NT2/D1 (cell line): ENCODE measurements around the gene UBXN1.

Experiments
- DNase-seq: peaks from one replicate; pipeline ENCODE4 v3.0.0-alpha.2; 2011; ENCODE audit warnings: low read depth, low spot score
- H3K27me3 ChIP-seq: 2 replicates; pipeline ENCODE4 v1.6.0; 2011; ENCODE audit warnings: mild to moderate bottlenecking; ENCODE audit not compliant: insufficient read length, insufficient read depth
- H3K36me3 ChIP-seq: 2 replicates; pipeline ENCODE4 v1.6.1; 2011; ENCODE audit warnings: mild to moderate bottlenecking, low read length, mixed read lengths; ENCODE audit not compliant: insufficient read depth, insufficient read length
- H3K4me1 ChIP-seq: 2 replicates; pipeline ENCODE4 v1.5.1; 2011; ENCODE audit not compliant: insufficient read depth, insufficient read length
- H3K4me3 ChIP-seq: 2 replicates; pipeline ENCODE4 v1.5.1; 2011; ENCODE audit warnings: low read depth; ENCODE audit not compliant: insufficient read length
- H3K9ac ChIP-seq: 2 replicates; pipeline ENCODE4 v1.6.0; 2011; ENCODE audit warnings: low read depth; ENCODE audit not compliant: insufficient read length
- H3K9me3 ChIP-seq: 2 replicates; pipeline ENCODE4 v1.5.1; 2011; ENCODE audit warnings: mild to moderate bottlenecking, low read length; ENCODE audit not compliant: insufficient read depth
- SUZ12 ChIP-seq: IDR thresholded peaks from 2 replicates; pipeline ENCODE4 v1.6.1; 2011; ENCODE audit not compliant: insufficient read length, insufficient read depth; ENCODE audit errors: extremely low read depth
- YY1 ChIP-seq: IDR thresholded peaks from 2 replicates; pipeline ENCODE4 v1.6.1; 2011; ENCODE audit not compliant: insufficient read length, insufficient read depth
- ZNF274 ChIP-seq: IDR thresholded peaks from 2 replicates; pipeline ENCODE4 v1.6.1; 2011; ENCODE audit warnings: mild to moderate bottlenecking, low read depth, low read length

Gene UBXN1

DNA sequence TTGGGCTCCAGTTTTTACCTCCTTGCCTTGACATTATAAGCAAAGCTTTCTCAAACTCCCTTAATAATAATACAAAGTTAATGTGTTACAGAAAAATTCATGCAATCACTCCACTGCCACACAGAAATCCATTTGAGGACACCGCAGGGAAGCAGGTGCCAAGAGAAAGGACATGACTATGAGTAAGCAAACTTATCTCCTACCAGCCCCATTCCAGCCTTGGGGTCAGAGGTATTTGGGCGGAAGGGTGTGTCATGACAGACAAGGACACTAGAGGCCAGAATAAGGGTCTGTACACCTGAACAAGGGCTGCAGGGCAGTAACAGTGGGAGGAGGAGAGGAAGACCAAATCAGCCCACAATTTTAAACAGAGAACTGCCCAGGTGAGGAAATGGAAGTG lies 34.5 kb upstream of the UBXN1 start:
- DNase-seq, result no peak
- Histone ChIP-seq H3K9me3 (no peaks in the 10 kb centered on the region), H3K4me3 (no peak overlapping the region), H3K27me3 (no peaks in the 10 kb centered on the region), H3K36me3 (peaks cover 78% of the 10 kb centered on the region), H3K9ac (no peak overlapping the region), H3K4me1 (peaks cover 20% of the 10 kb centered on the region)
- no peak for TF ChIP-seq ZNF274
- no peak for TF ChIP-seq SUZ12
- TF ChIP-seq YY1, result no peak

DNA sequence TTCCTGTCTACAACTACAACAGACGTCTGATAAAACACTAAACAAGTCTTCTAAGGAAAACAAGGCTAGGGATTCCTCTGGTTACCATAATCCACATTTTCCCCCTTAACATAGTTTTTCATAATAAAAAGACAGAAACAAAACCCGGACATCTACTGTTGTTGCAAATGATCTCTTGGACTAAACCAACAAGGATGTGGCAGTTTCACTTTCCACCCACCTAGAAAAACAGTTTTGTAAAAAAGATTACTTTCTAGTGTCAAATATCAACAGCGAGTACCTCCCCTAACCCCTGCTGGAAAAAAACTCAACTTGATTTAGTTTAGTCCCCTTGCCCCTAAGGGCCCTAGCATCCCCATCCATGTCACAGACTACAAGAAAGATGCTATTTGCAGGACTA lies 34.0 kb upstream of the UBXN1 start:
- Histone ChIP-seq H3K4me1 (peaks cover 24% of the 10 kb centered on the region), H3K4me3 (no peak overlapping the region), H3K27me3 (no peaks in the 10 kb centered on the region), H3K36me3 (peaks cover 76% of the 10 kb centered on the region), H3K9me3 (no peaks in the 10 kb centered on the region), H3K9ac (no peak overlapping the region)
- TF ChIP-seq ZNF274 (no peak), SUZ12 (no peak), YY1 (no peak)
- DNase-seq, result no peak

DNA sequence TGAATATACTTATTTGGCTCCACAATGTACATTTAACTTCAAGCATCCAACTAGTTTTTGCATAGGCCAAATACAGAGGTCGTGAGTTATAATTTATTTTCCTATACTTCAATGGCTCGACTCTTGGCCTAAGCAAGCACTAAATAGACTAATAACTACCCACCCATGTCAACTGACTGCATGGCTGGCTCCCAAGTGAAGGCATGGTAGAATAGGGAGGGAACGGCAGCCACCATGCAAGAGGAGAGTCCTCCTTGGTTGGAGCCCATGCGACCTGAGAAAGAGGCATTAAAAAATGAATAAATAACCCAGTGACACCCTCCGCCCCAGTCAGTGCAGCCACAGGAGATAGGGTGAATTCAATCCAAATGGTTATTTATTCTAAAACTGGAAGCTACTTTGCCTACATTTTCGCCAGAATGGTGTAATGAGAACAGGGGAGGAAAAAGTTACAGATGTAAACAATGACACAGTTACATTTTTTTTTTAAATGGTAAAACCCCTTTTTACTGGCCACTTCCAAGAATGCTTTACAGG lies 33.5 kb upstream of the UBXN1 start:
- H3K4me1 ChIP-seq, result peaks cover 27% of the 10 kb centered on the region
- TF ChIP-seq YY1 (no peak), ZNF274 (no peak), SUZ12 (no peak)
- H3K9me3 ChIP-seq, result no peaks in the 10 kb centered on the region
- no peak overlapping the region for H3K4me3 ChIP-seq
- no peaks in the 10 kb centered on the region for H3K27me3 ChIP-seq
- peaks cover 71% of the 10 kb centered on the region for H3K36me3 ChIP-seq
- no peak overlapping the region for H3K9ac ChIP-seq
- DNase-seq, result no peak

DNA sequence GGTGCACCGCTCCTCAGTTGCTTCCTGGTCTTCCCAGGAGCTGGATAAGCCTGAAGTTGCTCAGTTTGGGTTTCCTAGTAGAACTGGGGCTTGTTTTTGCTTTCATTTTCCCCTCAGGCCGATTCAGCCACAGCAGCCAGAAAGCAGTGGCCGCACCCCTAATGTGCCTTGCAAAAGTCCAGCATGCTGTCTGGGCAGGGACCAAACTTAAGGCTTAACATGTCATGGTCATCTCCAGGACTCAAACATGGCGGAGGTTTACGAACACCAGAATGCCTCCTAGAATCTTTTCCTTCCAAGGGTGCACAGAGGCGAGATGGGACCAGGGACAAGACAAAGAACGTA lies 31.1 kb upstream of the UBXN1 start:
- no peak for TF ChIP-seq ZNF274
- H3K4me1 ChIP-seq, result peaks cover 27% of the 10 kb centered on the region
- peaks cover 54% of the 10 kb centered on the region for H3K36me3 ChIP-seq
- peak overlapping the region; percentile 60 for H3K4me3 ChIP-seq
- no peaks in the 10 kb centered on the region for H3K9me3 ChIP-seq
- DNase-seq, result no peak
- H3K9ac ChIP-seq, result peak overlapping the region; percentile 81
- H3K27me3 ChIP-seq, result no peaks in the 10 kb centered on the region

DNA sequence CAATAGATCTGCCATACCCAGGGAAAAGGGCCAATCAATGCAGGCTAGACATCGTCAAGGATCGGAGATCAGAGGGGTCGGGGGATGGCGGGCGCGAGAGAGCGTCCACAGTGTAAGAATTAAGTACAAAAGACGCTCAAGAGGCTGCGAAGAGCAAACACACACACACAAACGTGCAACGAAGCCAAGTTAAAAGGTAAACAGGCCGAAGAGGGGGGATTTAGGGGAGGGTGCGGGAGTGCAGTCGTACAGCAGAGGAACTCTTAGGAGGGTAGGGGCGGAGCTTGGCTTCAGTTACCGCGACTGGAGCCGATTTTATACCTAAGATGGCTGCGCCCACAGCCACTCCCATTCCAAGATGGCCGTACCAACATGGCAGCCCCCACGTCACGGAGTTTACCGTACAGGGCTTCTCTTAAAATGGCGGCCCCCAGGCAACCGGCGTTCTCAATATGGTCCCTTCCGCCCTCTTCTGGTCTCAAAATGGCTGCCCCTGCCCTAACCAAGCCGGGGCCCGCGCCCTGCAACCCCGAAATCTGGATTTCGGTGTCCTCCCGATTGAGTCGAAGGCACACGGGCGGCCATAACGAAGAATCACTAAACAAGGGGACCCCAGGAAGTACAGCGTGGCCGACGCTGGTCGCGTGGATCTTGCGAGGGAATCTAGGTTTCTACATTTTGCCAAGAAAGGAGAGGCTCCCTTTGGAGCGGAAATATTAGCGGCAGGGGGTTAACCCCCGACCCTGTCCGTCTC lies 30.6 kb upstream of the UBXN1 start:
- Histone ChIP-seq H3K9ac (peak overlapping the region; percentile 81), H3K9me3 (no peaks in the 10 kb centered on the region), H3K4me1 (peaks cover 23% of the 10 kb centered on the region), H3K27me3 (no peaks in the 10 kb centered on the region), H3K4me3 (peak overlapping the region; percentile 60), H3K36me3 (peaks cover 55% of the 10 kb centered on the region)
- peak; percentile 98 for DNase-seq
- TF ChIP-seq YY1, result peak; percentile 100
- TF ChIP-seq SUZ12, result no peak
- TF ChIP-seq ZNF274, result no peak

DNA sequence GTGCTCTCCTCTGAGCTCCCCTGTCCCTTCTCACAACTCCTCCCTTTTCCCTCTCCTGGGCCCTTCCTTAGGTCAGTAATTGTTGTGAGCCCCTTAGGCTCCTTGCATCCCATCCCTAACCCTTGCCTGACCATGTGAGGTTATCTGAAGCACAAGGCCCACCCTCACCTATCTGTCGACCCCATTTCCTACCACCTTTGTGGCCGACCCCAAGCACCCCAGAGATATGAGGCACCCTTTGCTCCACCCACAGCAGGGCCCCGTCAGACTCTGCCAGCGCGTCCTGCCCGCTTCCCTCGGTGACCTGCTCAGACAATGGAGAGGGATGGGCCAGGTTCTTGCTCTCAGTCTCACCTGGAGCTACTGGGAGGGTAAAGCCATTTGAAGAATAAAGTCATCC lies 29.9 kb upstream of the UBXN1 start:
- Histone ChIP-seq H3K9ac (peak overlapping the region; percentile 76), H3K4me1 (peaks cover 21% of the 10 kb centered on the region), H3K9me3 (no peaks in the 10 kb centered on the region), H3K27me3 (no peaks in the 10 kb centered on the region), H3K36me3 (peaks cover 49% of the 10 kb centered on the region), H3K4me3 (peak overlapping the region; percentile 60)
- DNase-seq, result no peak
- TF ChIP-seq SUZ12, result no peak
- TF ChIP-seq ZNF274, result no peak

DNA sequence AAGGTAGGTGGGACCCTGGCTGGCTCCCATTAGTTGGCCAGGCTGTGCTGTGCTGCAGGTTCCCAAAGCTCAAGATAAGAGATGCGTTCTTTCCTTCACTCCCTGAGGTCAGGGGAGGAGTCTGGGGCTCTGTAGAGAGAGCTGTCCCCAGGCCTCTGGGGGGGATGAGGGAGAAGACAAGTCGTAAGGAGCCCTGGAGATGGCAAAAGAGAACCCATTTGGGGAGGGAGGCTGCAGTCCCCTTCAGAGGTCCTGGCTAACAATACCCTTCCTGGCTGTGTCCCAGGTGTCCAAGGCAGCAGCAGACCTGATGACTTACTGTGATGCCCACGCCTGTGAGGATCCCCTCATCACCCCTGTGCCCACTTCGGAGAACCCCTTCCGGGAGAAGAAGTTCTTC lies 29.5 kb upstream of the UBXN1 start:
- peaks cover 18% of the 10 kb centered on the region for H3K4me1 ChIP-seq
- no peaks in the 10 kb centered on the region for H3K9me3 ChIP-seq
- DNase-seq, result no peak
- peaks cover 45% of the 10 kb centered on the region for H3K36me3 ChIP-seq
- TF ChIP-seq YY1 (no peak), ZNF274 (no peak), SUZ12 (no peak)
- no peaks in the 10 kb centered on the region for H3K27me3 ChIP-seq
- peak overlapping the region; percentile 60 for H3K4me3 ChIP-seq
- H3K9ac ChIP-seq, result peak overlapping the region; percentile 76
